Eye (tissue), 1 donor: ENCODE results near the gene DUSP16.
"Not testable (repeated sequence)": the region's sequence is repeated elsewhere in the genome, so short reads cannot be mapped to it uniquely, and the experiment has no call there.

Experiments
- DNase-seq: peaks from one replicate; pipeline ENCODE4 v3.0.0-alpha.2; 2015

DUSP16 gene

GRCh38 chr12:12562585-12563261 lies at the start of gene DUSP16:
TSS of gene DUSP16 (minus strand) at chr12:12562863. CDS start at chr12:12521098, 41,765 bp downstream.
- peak; percentile 99 for DNase-seq

GRCh38 chr12:12612358-12612757 lies 49.7 kb upstream of the DUSP16 start:
- DNase-seq: peak; percentile 69

GRCh38 chr12:12611512-12612306 lies 49.0 kb upstream of the DUSP16 start, which contains the start of gene CREBL2:
TSS of gene CREBL2 (plus strand) at chr12:12611876. CDS start at chr12:12612173, 297 bp downstream.
- DNase-seq: peak; percentile 99

GRCh38 chr12:12610711-12611110 lies 48.0 kb upstream of the DUSP16 start:
- no peak for DNase-seq

- no peak for DNase-seq
Observed at GRCh38 chr12:12609692-12610091, 47.0 kb upstream of the DUSP16 start.

- no peak for DNase-seq
Observed at GRCh38 chr12:12608557-12608957, 45.9 kb upstream of the DUSP16 start.

- no peak for DNase-seq
Observed at GRCh38 chr12:12606781-12607589, 44.3 kb upstream of the DUSP16 start.

GRCh38 chr12:12604740-12605139 lies 42.1 kb upstream of the DUSP16 start:
- no peak for DNase-seq

- no peak for DNase-seq
Observed at GRCh38 chr12:12600659-12601058, 38.0 kb upstream of the DUSP16 start.

- no peak for DNase-seq
Observed at GRCh38 chr12:12599750-12600643, 37.3 kb upstream of the DUSP16 start.

- DNase-seq: no peak
Observed at GRCh38 chr12:12598864-12599263, 36.2 kb upstream of the DUSP16 start.

GRCh38 chr12:12596598-12596997 lies 33.9 kb upstream of the DUSP16 start:
- not testable (repeated sequence) for DNase-seq

GRCh38 chr12:12595929-12596328 lies 33.3 kb upstream of the DUSP16 start:
- DNase-seq: not testable (repeated sequence)

- DNase-seq: no peak
Observed at GRCh38 chr12:12592930-12593329, 30.3 kb upstream of the DUSP16 start.

GRCh38 chr12:12590961-12591360 lies 28.3 kb upstream of the DUSP16 start:
- DNase-seq: no peak

- DNase-seq: not testable (repeated sequence)
Observed at GRCh38 chr12:12588436-12588835, 25.8 kb upstream of the DUSP16 start.

GRCh38 chr12:12587878-12588277 lies 25.2 kb upstream of the DUSP16 start:
- DNase-seq: no peak

GRCh38 chr12:12586879-12587675 lies 24.4 kb upstream of the DUSP16 start:
- no peak for DNase-seq

- DNase-seq: no peak
Observed at GRCh38 chr12:12585115-12585863, 22.6 kb upstream of the DUSP16 start.

- no peak for DNase-seq
Observed at GRCh38 chr12:12583510-12584178, 21.0 kb upstream of the DUSP16 start.
